K562 (cell line): ENCODE measurements around the gene NOL4L. TPM values are rescaled to one million over a fixed set of nuclear protein-coding genes. Genes with fewer than 3 reads are reported as not detected.
A peak's percentile ranks its signal among the peaks of the same experiment; 100 is the strongest.

Experiments used
- CUX1 ChIP-seq: fragments of 200-800 bp; sonication (Bioruptor generic); IDR thresholded peaks from 2 replicates; pipeline ENCODE4 v1.6.1; 2016; ENCODE audit warnings: missing genetic modification characterization, missing compliant biosample characterization
- HDAC3 ChIP-seq: fragments of 450-650 bp; IDR thresholded peaks from 2 replicates; pipeline ENCODE4 v1.6.1; 2018; ENCODE audit warnings: borderline replicate concordance, mild to moderate bottlenecking, moderate library complexity; ENCODE audit not compliant: partially characterized antibody
- MAZ ChIP-seq, 2 experiments: fragments of 450-650 bp in 1 of 2; sonication (generic) in 1 of 2; formaldehyde crosslinking; IDR thresholded peaks in 1 of 2; conservative IDR thresholded peaks in 1 of 2; 2 replicates each; pipeline versions ENCODE4 v1.4.0 to v1.5.0; 2020; ENCODE audit warnings: mild to moderate bottlenecking in 1 of 2, missing genetic modification reagents in 1 of 2
- MLX ChIP-seq, 2 experiments: fragments of 450-650 bp in 1 of 2; sonication (generic) in 1 of 2; formaldehyde crosslinking; conservative IDR thresholded peaks; 2 replicates each; pipeline versions ENCODE4 v1.4.0 to v1.8.1; 2020 to 2022; ENCODE audit warnings: mild to moderate bottlenecking in 1 of 2, missing genetic modification reagents in 1 of 2
- REST ChIP-seq, 2 experiments: fragments of 450-650 bp; formaldehyde crosslinking in 1 of 2; IDR thresholded peaks; 2 replicates each; pipeline versions ENCODE4 v1.4.0 to v1.6.1; 2014 to 2020; ENCODE audit warnings: mild to moderate bottlenecking in 2 of 2, borderline replicate concordance in 1 of 2, low read depth in 1 of 2
- TCF7L2 ChIP-seq: fragments of 150-350 bp; IDR thresholded peaks from 2 replicates; pipeline ENCODE4 v1.6.1; 2016; ENCODE audit warnings: low read depth, mild to moderate bottlenecking, low read length, moderate library complexity
- ZNF165 ChIP-seq: fragments of 250-450 bp; sonication (Bioruptor Pico); IDR thresholded peaks from 2 replicates; pipeline ENCODE4 v1.4.0; 2020; ENCODE audit warnings: borderline replicate concordance
- ZNF232 ChIP-seq: sonication (generic); formaldehyde crosslinking; IDR thresholded peaks from 2 replicates; pipeline ENCODE4 v1.8.0; 2022; ENCODE audit warnings: mild to moderate bottlenecking, missing genetic modification reagents
- ZNF766 ChIP-seq: fragments of 200-800 bp; sonication (Bioruptor generic); conservative IDR thresholded peaks from 2 replicates; pipeline ENCODE4 v1.6.1; 2016; ENCODE audit warnings: missing genetic modification characterization, missing compliant biosample characterization
- polyA plus RNA-seq, 8 experiments: library from polyadenylated mRNA; depleted of rRNA in 4 of 8; stranded (reverse) in 5 of 8; unstranded in 3 of 8; fragments of >200 nt; fragmentation: Nextera tagmentation in 2 of 8; fragmentation: Illumina TruSeq in 1 of 8; extraction: Ambion mirVana in 2 of 8; extraction: Trizol in 1 of 8; gene quantifications; 2 replicates each; pipeline versions ENCODE4 v1.2.1 to v1.2.3, GENCODE V29; 2011 to 2014; ENCODE audit warnings: inconsistent platforms in 1 of 8, missing spikeins in 1 of 8
- total RNA-seq, 7 experiments: library from RNA; depleted of rRNA in 6 of 7; stranded (reverse); fragments of >200 nt in 6 of 7; fragmentation: Illumina TruSeq in 2 of 7; extraction: Trizol in 2 of 7; gene quantifications; 2 replicates each; pipeline versions ENCODE4 v1.2.1 to v1.2.3, GENCODE V29; 2011 to 2021; ENCODE audit warnings: low replicate concordance in 1 of 7

NOL4L gene
- total and polyA plus RNA-seq, 9 of the 15 experiments (the other 6 are each of a cell fraction or from before 2014, with no cell fraction given) = 5.1 to 36.2 (median 13.6) TPM

- TF ChIP-seq REST (IDR thresholded peaks at IDR 0.05; ENCODE audit: borderline replicate concordance) = 0 out of 2 replicates have a peak, but pooled peaks have one; percentile 21
- no peak for TF ChIP-seq REST (CRISPR knock-in tag; IDR thresholded peaks at IDR 0.05; ENCODE audit: low read depth)
- TF ChIP-seq ZNF766 (CRISPR knock-in tag) = peak; percentile 75
- no peak for TF ChIP-seq MLX (CRISPR knock-in tag; conservative IDR thresholded peaks at IDR 0.05)
- TF ChIP-seq MAZ (CRISPR knock-in tag; conservative IDR thresholded peaks at IDR 0.05 in 1 of 2, IDR thresholded peaks at IDR 0.05 in 1 of 2) = peak; percentile 86 to 88
- TF ChIP-seq CUX1 (CRISPR knock-in tag) = peak; percentile 75; the same call in 1 of the 2 replicates
- TF ChIP-seq HDAC3 = peak; percentile 28
- no peak for TF ChIP-seq ZNF232 (CRISPR knock-in tag)
- TF ChIP-seq ZNF165 (CRISPR knock-in tag) = no peak
- TF ChIP-seq TCF7L2 = no peak
These were observed 3.9 kb downstream of the NOL4L start (continued) for GRCh38 chr20:32580970-32581838.
